Skeletal muscle tissue (tissue), 4 donors: ENCODE results near the gene RIOK3. TPM values are rescaled to one million over a fixed set of nuclear protein-coding genes. Genes with fewer than 3 reads are reported as not detected.

Experiments
- H3K27ac ChIP-seq: one replicate; pipeline ENCODE4 v1.7.0; 2013; ENCODE audit warnings: mild to moderate bottlenecking, low read depth, low read length, inconsistent platforms
- H3K27me3 ChIP-seq, 3 donors: one replicate each; pipeline ENCODE4 v1.7.0; 2013; ENCODE audit warnings: low read length in 3 of 3; ENCODE audit not compliant: control insufficient read depth in 3 of 3, insufficient read depth in 3 of 3
- H3K36me3 ChIP-seq, 3 donors: one replicate each; pipeline ENCODE4 v1.7.0; 2013; ENCODE audit warnings: low read length in 3 of 3; ENCODE audit not compliant: control insufficient read depth in 3 of 3, insufficient read depth in 3 of 3
- H3K4me1 ChIP-seq, 3 donors: one replicate each; pipeline ENCODE4 v1.7.0; 2013; ENCODE audit warnings: low read length in 3 of 3, mild to moderate bottlenecking in 3 of 3; ENCODE audit not compliant: control insufficient read depth in 3 of 3, insufficient read depth in 3 of 3
- H3K4me3 ChIP-seq, 3 donors: one replicate each; pipeline ENCODE4 v1.7.0; 2013; ENCODE audit warnings: low read length in 3 of 3
- H3K9ac ChIP-seq, 3 donors: one replicate each; pipeline ENCODE4 v1.7.0; 2013; ENCODE audit warnings: low read length in 3 of 3, mild to moderate bottlenecking in 3 of 3, moderate library complexity in 2 of 3, low read depth in 1 of 3
- H3K9me3 ChIP-seq, 3 donors: one replicate each; pipeline ENCODE4 v1.7.0; 2013; ENCODE audit warnings: low read length in 3 of 3; ENCODE audit not compliant: control insufficient read depth in 3 of 3
- total RNA-seq: library from RNA; depleted of rRNA; stranded (reverse); fragments of >200 nt; gene quantifications from one replicate; pipeline ENCODE4 v1.2.3, GENCODE V29; 2014
- donor health status: Osteomylitis.

The RIOK3 gene
- total RNA-seq: 55.3 TPM

GRCh38 chr18:23452728-23453679 lies at the start of gene RIOK3:
RIOK3 (plus strand) TSS chr18:23453287; CDS start chr18:23453440, 153 bp downstream.
- Histone ChIP-seq H3K9me3 (no peaks in the 10 kb centered on the region), H3K27me3 (no peaks in the 10 kb centered on the region), H3K36me3 (peaks cover 0 to 2% (median 0%) of the 10 kb centered on the region in 3 donors), H3K9ac (peak within 1 kb of the TSS; percentile 97 to 98 (median 97)), H3K27ac (peak within 1 kb of the TSS; percentile 94), H3K4me3 (peak within 1 kb of the TSS; percentile 97 to 100 (median 99)), H3K4me1 (peaks cover 11 to 21% (median 17%) of the 10 kb centered on the region in 3 donors)

GRCh38 chr18:23403310-23403709 lies 49.8 kb upstream of the RIOK3 start:
- no peak overlapping the region for H3K27ac ChIP-seq
- H3K9me3 ChIP-seq: no peaks in the 10 kb centered on the region

GRCh38 chr18:23405636-23406035 lies 47.5 kb upstream of the RIOK3 start:
- no peaks in the 10 kb centered on the region for H3K36me3 ChIP-seq
- no peak overlapping the region for H3K4me3 ChIP-seq
- H3K27me3 ChIP-seq: no peaks in the 10 kb centered on the region

More at GRCh38 chr18:23403310-23403709, 49.8 kb upstream of the RIOK3 start:
- no peak overlapping the region for H3K4me3 ChIP-seq
- H3K4me1 ChIP-seq: no peaks in the 10 kb centered on the region
- no peak overlapping the region for H3K9ac ChIP-seq
- H3K36me3 ChIP-seq: no peaks in the 10 kb centered on the region
- no peaks in the 10 kb centered on the region for H3K27me3 ChIP-seq

GRCh38 chr18:23406271-23406787 lies 46.8 kb upstream of the RIOK3 start:
- Histone ChIP-seq H3K27ac (no peak overlapping the region), H3K27me3 (no peaks in the 10 kb centered on the region), H3K4me3 (no peak overlapping the region), H3K36me3 (no peaks in the 10 kb centered on the region), H3K4me1 (no peaks in the 10 kb centered on the region), H3K9ac (no peak overlapping the region), H3K9me3 (no peaks in the 10 kb centered on the region)

More at GRCh38 chr18:23405636-23406035, 47.5 kb upstream of the RIOK3 start:
- Histone ChIP-seq H3K27ac (no peak overlapping the region), H3K9me3 (no peaks in the 10 kb centered on the region), H3K4me1 (no peaks in the 10 kb centered on the region), H3K9ac (no peak overlapping the region)

- Histone ChIP-seq H3K4me3 (no peak overlapping the region), H3K4me1 (no peaks in the 10 kb centered on the region), H3K27ac (no peak overlapping the region), H3K27me3 (no peaks in the 10 kb centered on the region), H3K9me3 (no peaks in the 10 kb centered on the region), H3K9ac (no peak overlapping the region), H3K36me3 (no peaks in the 10 kb centered on the region)
These were observed 40.6 kb upstream of the RIOK3 start for GRCh38 chr18:23412351-23412964.

GRCh38 chr18:23415515-23415914 lies 37.6 kb upstream of the RIOK3 start:
- Histone ChIP-seq H3K9me3 (no peaks in the 10 kb centered on the region), H3K36me3 (no peaks in the 10 kb centered on the region), H3K4me3 (no peak overlapping the region), H3K27ac (no peak overlapping the region), H3K4me1 (no peaks in the 10 kb centered on the region), H3K9ac (no peak overlapping the region), H3K27me3 (no peaks in the 10 kb centered on the region)

GRCh38 chr18:23416298-23416697 lies 36.8 kb upstream of the RIOK3 start:
- Histone ChIP-seq H3K9ac (no peak overlapping the region), H3K4me3 (no peak overlapping the region), H3K36me3 (no peaks in the 10 kb centered on the region), H3K27ac (no peak overlapping the region), H3K9me3 (no peaks in the 10 kb centered on the region), H3K4me1 (no peaks in the 10 kb centered on the region), H3K27me3 (no peaks in the 10 kb centered on the region)

- no peak overlapping the region for H3K4me3 ChIP-seq
- no peaks in the 10 kb centered on the region for H3K27me3 ChIP-seq
- H3K4me1 ChIP-seq: peaks cover 0 to 11% (median 6%) of the 10 kb centered on the region in 3 donors
- H3K9ac ChIP-seq: no peak overlapping the region
- no peak overlapping the region for H3K27ac ChIP-seq
- no peaks in the 10 kb centered on the region for H3K9me3 ChIP-seq
- H3K36me3 ChIP-seq: no peaks in the 10 kb centered on the region
These were observed 31.8 kb upstream of the RIOK3 start for GRCh38 chr18:23421277-23421676.

GRCh38 chr18:23422751-23423418 lies 30.2 kb upstream of the RIOK3 start:
- no peak overlapping the region for H3K27ac ChIP-seq
- no peaks in the 10 kb centered on the region for H3K9me3 ChIP-seq
- no peak overlapping the region for H3K9ac ChIP-seq
- H3K4me3 ChIP-seq: no peak overlapping the region
- H3K27me3 ChIP-seq: no peaks in the 10 kb centered on the region
- H3K36me3 ChIP-seq: no peaks in the 10 kb centered on the region
- H3K4me1 ChIP-seq: peaks cover 0 to 11% (median 6%) of the 10 kb centered on the region in 3 donors
